HepG2 (cell line): ENCODE results near the gene HOXA13. TPM values are rescaled to one million over a fixed set of nuclear protein-coding genes. Genes with fewer than 3 reads are reported as not detected.

ENCODE experiments used
- ARID4A ChIP-seq: sonication (generic); formaldehyde crosslinking; IDR thresholded peaks from 2 replicates; pipeline ENCODE4 v1.5.0; 2020; ENCODE audit warnings: mild to moderate bottlenecking, missing genetic modification reagents, borderline replicate concordance
- ARNT ChIP-seq: fragments of 450-650 bp; IDR thresholded peaks from 2 replicates; pipeline ENCODE4 v1.6.1; 2017
- ATAD3A ChIP-seq: sonication (generic); formaldehyde crosslinking; IDR thresholded peaks from 2 replicates; pipeline ENCODE4 v1.4.0; 2020; ENCODE audit warnings: missing genetic modification reagents
- CERS6 ChIP-seq: sonication (generic); formaldehyde crosslinking; IDR thresholded peaks from 2 replicates; pipeline ENCODE4 v1.5.0; 2020; ENCODE audit warnings: missing genetic modification reagents
- CREB1 ChIP-seq, 2 experiments: fragments of 450-650 bp in 1 of 2; IDR thresholded peaks; 2 replicates each; pipeline ENCODE4 v1.6.1; 2016 to 2017; ENCODE audit warnings: control low read depth in 1 of 2, mild to moderate bottlenecking in 1 of 2, missing compliant biosample characterization in 1 of 2, missing genetic modification characterization in 1 of 2
- HNRNPLL ChIP-seq: fragments of 200-400 bp; formaldehyde crosslinking; IDR thresholded peaks from 2 replicates; pipeline ENCODE4 v1.6.1; 2017; ENCODE audit warnings: mild to moderate bottlenecking, low read depth, low read length; ENCODE audit not compliant: poor library complexity, severe bottlenecking
- NCOA2 ChIP-seq: sonication (generic); formaldehyde crosslinking; IDR thresholded peaks from 2 replicates; pipeline ENCODE4 v1.8.0; 2022; ENCODE audit warnings: inconsistent platforms
- PATZ1 ChIP-seq: sonication (generic); formaldehyde crosslinking; IDR thresholded peaks from 2 replicates; pipeline ENCODE4 v1.4.0; 2020; ENCODE audit warnings: missing genetic modification reagents
- SNAI1 ChIP-seq: sonication (generic); formaldehyde crosslinking; IDR thresholded peaks from 2 replicates; pipeline ENCODE4 v1.5.0; 2020; ENCODE audit warnings: mild to moderate bottlenecking, missing genetic modification reagents, borderline replicate concordance
- SRSF9 ChIP-seq: fragments of 200-400 bp; formaldehyde crosslinking; IDR thresholded peaks from 2 replicates; pipeline ENCODE4 v1.6.1; 2018; ENCODE audit warnings: borderline replicate concordance, mild to moderate bottlenecking, low read depth, low read length; ENCODE audit not compliant: insufficient read depth, poor library complexity, severe bottlenecking
- TMF1 ChIP-seq: sonication (generic); formaldehyde crosslinking; IDR thresholded peaks from 2 replicates; pipeline ENCODE4 v1.8.1; 2022; ENCODE audit warnings: low read depth, missing genetic modification reagents
- ZBTB7A ChIP-seq: sonication (generic); formaldehyde crosslinking; IDR thresholded peaks from 2 replicates; pipeline ENCODE4 v1.8.0; 2022; ENCODE audit warnings: mild to moderate bottlenecking, missing genetic modification reagents
- ZNF329 ChIP-seq: sonication (generic); formaldehyde crosslinking; IDR thresholded peaks from 2 replicates; pipeline ENCODE4 v1.9.0; 2021; ENCODE audit warnings: low read depth, mild to moderate bottlenecking, missing genetic modification reagents
- ZNF446 ChIP-seq: sonication (generic); formaldehyde crosslinking; IDR thresholded peaks from 2 replicates; pipeline ENCODE4 v1.5.0; 2020; ENCODE audit warnings: mild to moderate bottlenecking, missing genetic modification reagents
- ZNF589 ChIP-seq: sonication (generic); formaldehyde crosslinking; conservative IDR thresholded peaks from 2 replicates; pipeline ENCODE4 v1.8.0; 2022; ENCODE audit warnings: mild to moderate bottlenecking, moderate library complexity, missing genetic modification reagents
- ZNF639 ChIP-seq: conservative IDR thresholded peaks from 2 replicates; pipeline ENCODE4 v1.6.1; 2018; ENCODE audit warnings: missing genetic modification reagents
- ZNF775 ChIP-seq: sonication (generic); formaldehyde crosslinking; IDR thresholded peaks from 2 replicates; pipeline ENCODE4 v1.4.0; 2020; ENCODE audit warnings: missing genetic modification reagents, mild to moderate bottlenecking, moderate library complexity, borderline replicate concordance
- ZNF781 ChIP-seq: sonication (generic); formaldehyde crosslinking; IDR thresholded peaks from 2 replicates; pipeline ENCODE4 v1.5.1; 2020; ENCODE audit warnings: borderline replicate concordance, mild to moderate bottlenecking, missing genetic modification reagents; ENCODE audit errors: not compliant biosample characterization
- ZNF790 ChIP-seq: sonication (generic); formaldehyde crosslinking; IDR thresholded peaks from 2 replicates; pipeline ENCODE4 v1.8.0; 2022; ENCODE audit warnings: missing genetic modification reagents, mild to moderate bottlenecking, borderline replicate concordance
- ZSCAN29 ChIP-seq: sonication (generic); formaldehyde crosslinking; conservative IDR thresholded peaks from 2 replicates; pipeline ENCODE4 v1.4.0; 2020; ENCODE audit warnings: mild to moderate bottlenecking, missing genetic modification reagents
- polyA plus RNA-seq, 8 experiments: library from polyadenylated mRNA; depleted of rRNA in 3 of 8; stranded (reverse) in 7 of 8; unstranded in 1 of 8; fragments of >200 nt; fragmentation: Illumina TruSeq in 4 of 8; extraction: Trizol in 4 of 8; gene quantifications; 2 replicates each; pipeline versions ENCODE4 v1.2.1 to v1.2.3, GENCODE V29; 2011 to 2016; ENCODE audit warnings: low read depth in 4 of 8, missing spikeins in 1 of 8, mixed read lengths in 1 of 8; ENCODE audit not compliant: insufficient read depth in 1 of 8
- total RNA-seq, 5 experiments: library from RNA; depleted of rRNA; stranded (reverse); fragments of >200 nt; fragmentation: Illumina TruSeq; extraction: Trizol; gene quantifications; 2 replicates each; pipeline ENCODE4 v1.2.3, GENCODE V29; 2016; ENCODE audit warnings: low read depth in 1 of 5

Gene HOXA13
- total and polyA plus RNA-seq, 2 of the 13 experiments (the other 11 are each of a cell fraction or from before 2014, with no cell fraction given) = 0.01 to 0.04 TPM

DNA sequence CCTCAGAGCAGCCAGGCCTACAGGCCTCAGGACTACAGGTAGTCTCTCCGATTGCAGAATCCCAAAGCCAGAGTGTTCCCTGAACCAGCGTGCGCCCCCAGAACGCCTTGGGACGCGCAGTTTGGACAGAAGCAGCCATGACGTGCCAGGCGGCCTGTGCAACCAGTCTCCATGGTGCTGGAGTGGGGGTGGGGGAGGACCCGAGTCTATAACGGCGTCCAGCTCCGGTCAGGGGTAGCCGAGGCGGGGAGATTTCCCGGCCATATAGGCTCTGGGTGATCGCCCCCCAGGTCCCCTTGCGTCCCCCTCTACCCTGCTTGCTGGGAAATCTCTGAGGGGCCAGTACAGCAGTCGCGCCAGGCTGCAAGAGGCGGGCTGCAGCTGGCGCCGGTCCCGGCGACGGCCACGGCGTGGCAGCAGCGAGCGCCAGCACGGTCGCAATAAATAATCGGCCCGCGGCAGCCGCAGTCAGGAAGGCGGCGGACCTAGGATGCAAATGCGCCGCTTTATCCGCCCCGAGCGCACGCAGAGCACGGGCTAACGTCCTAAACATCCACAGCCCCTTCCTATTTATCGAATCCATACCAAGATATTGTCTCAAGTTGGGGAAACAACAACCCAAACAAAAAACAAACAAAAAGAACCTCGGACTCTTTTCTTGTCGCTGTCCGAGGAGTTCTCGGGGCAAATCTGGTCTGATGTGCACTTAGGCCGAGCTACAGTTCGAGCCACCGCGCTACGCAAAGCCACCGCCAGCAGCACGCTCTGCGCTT, 49.1 kb downstream of the HOXA13 start (continued):
- no peak for TF ChIP-seq ZNF639 (CRISPR knock-in tag)
- TF ChIP-seq PATZ1 (CRISPR knock-in tag) = no peak; the same call in 1 of the 2 replicates
- TF ChIP-seq ZSCAN29 = 0 out of 2 replicates have a peak, but pooled peaks have one; percentile 52
- no peak for TF ChIP-seq ARNT
- TF ChIP-seq CREB1 (IDR thresholded peaks at IDR 0.05) = no peak
- no peak for TF ChIP-seq CREB1 (CRISPR knock-in tag; IDR thresholded peaks at IDR 0.05)
- TF ChIP-seq ZBTB7A (CRISPR knock-in tag) = no peak
- no peak for TF ChIP-seq SNAI1 (CRISPR knock-in tag)
- TF ChIP-seq HNRNPLL = peak; percentile 91
- TF ChIP-seq SRSF9 = no peak
- TF ChIP-seq ZNF790 = 0 out of 2 replicates have a peak, but pooled peaks have one; percentile 20
- no peak; the same call in 1 of the 2 replicates for TF ChIP-seq TMF1 (CRISPR knock-in tag)
- TF ChIP-seq ZNF775 = no peak
- peak; percentile 79 for TF ChIP-seq ZNF781 (CRISPR knock-in tag)
- TF ChIP-seq ZNF446 (CRISPR knock-in tag) = no peak
- no peak for TF ChIP-seq ATAD3A (CRISPR knock-in tag)
- TF ChIP-seq ZNF589 (CRISPR knock-in tag) = 0 out of 2 replicates have a peak, but pooled peaks have one; percentile 47
- TF ChIP-seq NCOA2 (CRISPR knock-in tag) = no peak
- TF ChIP-seq ARID4A (CRISPR knock-in tag) = peak; percentile 69; the same call in 1 of the 2 replicates
- TF ChIP-seq CERS6 (CRISPR knock-in tag) = no peak
- TF ChIP-seq ZNF329 (CRISPR knock-in tag) = no peak
